ENCODE results near the gene CPB2. TPM values are rescaled to one million over a fixed set of nuclear protein-coding genes. Genes with fewer than 3 reads are reported as not detected.

Gene CPB2, protein sequence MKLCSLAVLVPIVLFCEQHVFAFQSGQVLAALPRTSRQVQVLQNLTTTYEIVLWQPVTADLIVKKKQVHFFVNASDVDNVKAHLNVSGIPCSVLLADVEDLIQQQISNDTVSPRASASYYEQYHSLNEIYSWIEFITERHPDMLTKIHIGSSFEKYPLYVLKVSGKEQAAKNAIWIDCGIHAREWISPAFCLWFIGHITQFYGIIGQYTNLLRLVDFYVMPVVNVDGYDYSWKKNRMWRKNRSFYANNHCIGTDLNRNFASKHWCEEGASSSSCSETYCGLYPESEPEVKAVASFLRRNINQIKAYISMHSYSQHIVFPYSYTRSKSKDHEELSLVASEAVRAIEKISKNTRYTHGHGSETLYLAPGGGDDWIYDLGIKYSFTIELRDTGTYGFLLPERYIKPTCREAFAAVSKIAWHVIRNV
- total RNA-seq (not detected), polyA plus RNA-seq (not detected)
- long read RNA-seq, donor 1, result 0 reads
- long read RNA-seq, donor 2, result 0 reads

GRCh38 chr13:46104868-46105267 lies at the start of gene CPB2:
Gene CPB2 (minus strand): TSS chr13:46105033. CDS start chr13:46105009, 24 bp downstream.
- no peaks in the 10 kb centered on the region for H3K27me3 ChIP-seq (ENCODE audit: control insufficient read depth in 1 of 2, insufficient read depth in 2 of 2, low read length in 1 of 2)
- WGBS, 2 donors, result 87 to 89% methylated on average over 4 of the region's 4 CpGs
- H3K4me1 ChIP-seq (ENCODE audit: control insufficient read depth in 1 of 2, insufficient read depth in 2 of 2, low read length in 2 of 2), result peaks cover 0 to 2% of the 10 kb centered on the region in 2 donors
- no peak for DNase-seq
- no peak within 1 kb of the TSS for H3K27ac ChIP-seq (ENCODE audit: low read depth in 1 of 2, low read length in 2 of 2)
- H3K4me3 ChIP-seq (ENCODE audit: low read length in 2 of 2), result no peak within 1 kb of the TSS
- H3K9me3 ChIP-seq (ENCODE audit: control insufficient read depth, low read length), result no peaks in the 10 kb centered on the region
- no peaks in the 10 kb centered on the region for H3K36me3 ChIP-seq (ENCODE audit: control insufficient read depth in 1 of 2, insufficient read depth in 2 of 2, low read length in 1 of 2)
- ATAC-seq (ENCODE audit: low FRiP score), result no peak
- intact Hi-C loops (cut with DNase I), result no loop called here

- no peaks in the 10 kb centered on the region for H3K27me3 ChIP-seq (ENCODE audit: control insufficient read depth in 1 of 2, insufficient read depth in 2 of 2, low read length in 1 of 2)
- no peak overlapping the region for H3K27ac ChIP-seq (ENCODE audit: low read depth in 1 of 2, low read length in 2 of 2)
- no peaks in the 10 kb centered on the region for H3K36me3 ChIP-seq (ENCODE audit: control insufficient read depth in 1 of 2, insufficient read depth in 2 of 2, low read length in 1 of 2)
- H3K4me3 ChIP-seq (ENCODE audit: low read length in 2 of 2), result no peak overlapping the region
- no peak for ATAC-seq (ENCODE audit: low FRiP score)
- H3K9me3 ChIP-seq (ENCODE audit: control insufficient read depth, low read length), result no peaks in the 10 kb centered on the region
- no peak for DNase-seq
- 8% methylated on average over 7 of the region's 7 CpGs for WGBS, 2 donors
- intact Hi-C loops (cut with DNase I), result no loop called here
- H3K4me1 ChIP-seq (ENCODE audit: control insufficient read depth in 1 of 2, insufficient read depth in 2 of 2, low read length in 2 of 2), result no peaks in the 10 kb centered on the region
These were observed 49.4 kb upstream of the CPB2 start for GRCh38 chr13:46154136-46154801.

GRCh38 chr13:46152627-46153328 lies 47.9 kb upstream of the CPB2 start:
- intact Hi-C loops (cut with DNase I), result no loop called here
- Histone ChIP-seq H3K4me3 (ENCODE audit: low read length in 2 of 2) (no peak overlapping the region), H3K27me3 (ENCODE audit: control insufficient read depth in 1 of 2, insufficient read depth in 2 of 2, low read length in 1 of 2) (no peaks in the 10 kb centered on the region), H3K9me3 (ENCODE audit: control insufficient read depth, low read length) (no peaks in the 10 kb centered on the region), H3K36me3 (ENCODE audit: control insufficient read depth in 1 of 2, insufficient read depth in 2 of 2, low read length in 1 of 2) (no peaks in the 10 kb centered on the region), H3K27ac (ENCODE audit: low read depth in 1 of 2, low read length in 2 of 2) (no peak overlapping the region), H3K4me1 (ENCODE audit: control insufficient read depth in 1 of 2, insufficient read depth in 2 of 2, low read length in 2 of 2) (no peaks in the 10 kb centered on the region)
- 89 to 91% methylated on average over 6 of the region's 6 CpGs for WGBS, 2 donors
- DNase-seq (no peak), ATAC-seq (ENCODE audit: low FRiP score) (no peak)

DNA sequence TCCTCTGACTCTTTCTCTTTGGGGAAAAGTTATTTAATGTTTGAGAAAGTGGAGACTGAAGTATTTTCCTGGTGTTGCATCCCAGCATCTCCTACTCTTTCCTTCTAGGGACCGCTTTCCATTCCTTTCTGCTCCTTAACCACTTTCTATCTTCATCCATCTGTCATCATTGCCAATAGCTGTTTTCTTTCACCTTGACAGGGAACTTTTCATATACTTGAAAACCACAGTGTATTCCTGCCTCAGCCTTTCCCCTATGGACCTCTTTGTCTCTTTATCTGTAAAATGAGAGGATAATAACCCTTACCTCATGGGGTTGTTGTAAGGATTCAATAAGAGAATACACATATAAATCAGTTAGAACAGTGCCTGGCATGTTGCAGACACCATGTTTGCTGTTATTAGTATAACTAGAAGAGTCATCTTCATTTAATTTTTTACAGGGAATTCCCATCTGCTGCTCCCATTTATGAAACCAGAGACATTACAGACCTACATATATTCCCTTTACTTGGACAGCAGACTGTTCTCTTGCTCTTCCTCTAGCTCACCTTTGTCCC lies 45.4 kb upstream of the CPB2 start:
- H3K4me3 ChIP-seq (ENCODE audit: low read length in 2 of 2), result no peak overlapping the region
- no peak for DNase-seq
- intact Hi-C loops (cut with DNase I), result no loop called here
- no peaks in the 10 kb centered on the region for H3K27me3 ChIP-seq (ENCODE audit: control insufficient read depth in 1 of 2, insufficient read depth in 2 of 2, low read length in 1 of 2)
- no peak overlapping the region for H3K27ac ChIP-seq (ENCODE audit: low read depth in 1 of 2, low read length in 2 of 2)
- no peaks in the 10 kb centered on the region for H3K4me1 ChIP-seq (ENCODE audit: control insufficient read depth in 1 of 2, insufficient read depth in 2 of 2, low read length in 2 of 2)
- ATAC-seq (ENCODE audit: low FRiP score), result no peak
- no peaks in the 10 kb centered on the region for H3K9me3 ChIP-seq (ENCODE audit: control insufficient read depth, low read length)
- 83 to 85% methylated on average over 1 of the region's 1 CpG for WGBS, 2 donors
- no peaks in the 10 kb centered on the region for H3K36me3 ChIP-seq (ENCODE audit: control insufficient read depth in 1 of 2, insufficient read depth in 2 of 2, low read length in 1 of 2)

DNA sequence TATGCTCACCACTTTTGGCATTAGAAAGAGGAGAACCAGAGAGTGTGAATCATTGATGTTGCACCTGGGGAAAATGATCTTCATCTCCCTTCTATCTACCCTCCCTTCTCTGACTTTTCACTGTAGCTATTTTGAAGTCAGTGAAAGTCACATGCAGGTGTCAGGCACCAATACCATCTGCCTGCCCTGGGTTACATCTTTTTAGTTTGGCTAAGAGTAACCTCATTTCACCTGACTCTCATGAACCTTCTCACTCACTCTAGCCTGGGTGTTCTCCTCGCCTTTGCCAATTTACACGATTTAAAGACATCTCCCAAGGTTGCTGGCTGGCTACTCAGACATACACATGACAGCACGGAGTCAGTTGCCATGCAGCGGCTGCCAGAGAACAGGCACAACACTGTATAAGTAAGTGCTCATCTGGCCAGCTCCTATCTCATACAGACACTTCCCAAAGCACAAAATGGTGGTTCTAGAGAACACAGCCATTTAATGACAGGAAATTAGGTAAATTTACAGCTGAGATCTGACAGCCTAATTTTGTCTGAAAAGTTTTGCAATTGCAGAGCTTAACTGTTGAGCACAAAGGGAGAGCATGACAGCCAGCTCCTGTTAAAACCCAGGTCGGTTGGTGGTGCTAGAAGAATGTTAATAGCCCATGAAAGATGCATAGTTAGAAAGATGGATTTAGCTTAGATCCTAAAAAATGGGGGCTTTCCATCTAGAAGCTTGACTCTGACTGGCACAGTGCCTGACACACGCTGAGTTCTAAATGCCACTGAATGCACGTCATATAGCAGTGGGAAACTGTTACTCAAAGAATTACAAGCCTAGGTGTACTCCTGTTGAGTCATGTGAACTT lies 44.7 kb upstream of the CPB2 start:
- WGBS, 2 donors, result 45 to 46% methylated on average over 7 of the region's 7 CpGs
- intact Hi-C loops (cut with DNase I), result no loop called here
- no peak for ATAC-seq (ENCODE audit: low FRiP score)

GRCh38 chr13:46146898-46147297 lies 42.1 kb upstream of the CPB2 start:
- DNase-seq (no peak), ATAC-seq (ENCODE audit: low FRiP score) (no peak)
- no peaks in the 10 kb centered on the region for H3K36me3 ChIP-seq (ENCODE audit: control insufficient read depth in 1 of 2, insufficient read depth in 2 of 2, low read length in 1 of 2)
- H3K27me3 ChIP-seq (ENCODE audit: control insufficient read depth in 1 of 2, insufficient read depth in 2 of 2, low read length in 1 of 2), result no peaks in the 10 kb centered on the region
- no peak overlapping the region for H3K4me3 ChIP-seq (ENCODE audit: low read length in 2 of 2)
- H3K9me3 ChIP-seq (ENCODE audit: control insufficient read depth, low read length), result no peaks in the 10 kb centered on the region
- H3K4me1 ChIP-seq (ENCODE audit: control insufficient read depth in 1 of 2, insufficient read depth in 2 of 2, low read length in 2 of 2), result no peaks in the 10 kb centered on the region
- WGBS, 2 donors, result 2 to 17% methylated on average over 3 of the region's 3 CpGs
- H3K27ac ChIP-seq (ENCODE audit: low read depth in 1 of 2, low read length in 2 of 2), result no peak overlapping the region
- intact Hi-C loops (cut with DNase I), result no loop called here

More for the DNA sequence above, 44.7 kb upstream of the CPB2 start:
- no peaks in the 10 kb centered on the region for H3K36me3 ChIP-seq (ENCODE audit: control insufficient read depth in 1 of 2, insufficient read depth in 2 of 2, low read length in 1 of 2)
- H3K4me1 ChIP-seq (ENCODE audit: control insufficient read depth in 1 of 2, insufficient read depth in 2 of 2, low read length in 2 of 2), result no peaks in the 10 kb centered on the region
- H3K27me3 ChIP-seq (ENCODE audit: control insufficient read depth in 1 of 2, insufficient read depth in 2 of 2, low read length in 1 of 2), result no peaks in the 10 kb centered on the region
- DNase-seq, result no peak
- H3K9me3 ChIP-seq (ENCODE audit: control insufficient read depth, low read length), result no peaks in the 10 kb centered on the region
- no peak overlapping the region for H3K4me3 ChIP-seq (ENCODE audit: low read length in 2 of 2)
- no peak overlapping the region for H3K27ac ChIP-seq (ENCODE audit: low read depth in 1 of 2, low read length in 2 of 2)

DNA sequence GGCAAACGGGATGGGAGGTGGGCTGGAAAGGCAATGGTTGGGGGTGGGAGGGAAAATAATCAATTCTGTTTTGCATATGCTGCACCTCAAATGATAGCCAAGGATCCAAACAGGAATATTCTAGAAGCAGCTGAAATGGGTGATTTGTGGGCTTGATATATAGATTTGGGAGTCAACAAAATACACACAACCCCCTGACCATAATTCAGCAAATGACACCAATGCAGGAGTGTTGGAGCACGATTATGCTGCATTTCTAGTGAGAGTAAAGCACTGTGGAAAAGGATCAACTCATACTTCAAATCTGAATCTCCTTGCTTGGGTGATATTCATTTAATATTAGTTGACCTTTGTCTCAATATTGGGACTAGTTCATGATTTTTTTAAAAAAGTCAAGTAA lies 41.1 kb upstream of the CPB2 start:
- Histone ChIP-seq H3K27ac (ENCODE audit: low read depth in 1 of 2, low read length in 2 of 2) (no peak overlapping the region), H3K27me3 (ENCODE audit: control insufficient read depth in 1 of 2, insufficient read depth in 2 of 2, low read length in 1 of 2) (no peaks in the 10 kb centered on the region), H3K4me1 (ENCODE audit: control insufficient read depth in 1 of 2, insufficient read depth in 2 of 2, low read length in 2 of 2) (no peaks in the 10 kb centered on the region), H3K4me3 (ENCODE audit: low read length in 2 of 2) (no peak overlapping the region), H3K36me3 (ENCODE audit: control insufficient read depth in 1 of 2, insufficient read depth in 2 of 2, low read length in 1 of 2) (no peaks in the 10 kb centered on the region), H3K9me3 (ENCODE audit: control insufficient read depth, low read length) (no peaks in the 10 kb centered on the region)
- intact Hi-C loops (cut with DNase I), result no loop called here
- DNase-seq (no peak), ATAC-seq (ENCODE audit: low FRiP score) (no peak)
- 35 to 36% methylated on average over 2 of the region's 2 CpGs for WGBS, 2 donors

DNA sequence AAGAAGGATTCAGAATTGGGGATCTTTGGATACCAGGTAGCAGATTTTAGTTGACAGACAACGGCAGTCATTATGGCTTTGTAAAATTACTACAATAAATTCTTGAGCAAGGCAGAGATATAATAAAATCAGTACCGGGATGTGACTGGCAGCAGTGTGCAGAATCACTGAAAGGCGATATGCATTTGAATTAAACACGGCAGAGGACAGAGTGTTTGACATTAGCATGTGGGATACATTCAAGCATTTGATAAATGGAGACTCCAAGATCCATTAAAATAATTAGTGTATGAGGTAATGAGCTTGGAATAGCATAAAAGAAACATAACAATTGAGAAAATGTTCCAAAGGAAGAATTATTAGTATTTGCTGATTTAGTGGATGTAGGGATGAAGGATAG lies 40.3 kb upstream of the CPB2 start:
- Histone ChIP-seq H3K4me3 (ENCODE audit: low read length in 2 of 2) (no peak overlapping the region), H3K4me1 (ENCODE audit: control insufficient read depth in 1 of 2, insufficient read depth in 2 of 2, low read length in 2 of 2) (no peaks in the 10 kb centered on the region), H3K9me3 (ENCODE audit: control insufficient read depth, low read length) (no peaks in the 10 kb centered on the region), H3K36me3 (ENCODE audit: control insufficient read depth in 1 of 2, insufficient read depth in 2 of 2, low read length in 1 of 2) (no peaks in the 10 kb centered on the region), H3K27me3 (ENCODE audit: control insufficient read depth in 1 of 2, insufficient read depth in 2 of 2, low read length in 1 of 2) (no peaks in the 10 kb centered on the region), H3K27ac (ENCODE audit: low read depth in 1 of 2, low read length in 2 of 2) (no peak overlapping the region)
- WGBS, 2 donors, result 58 to 64% methylated on average over 4 of the region's 4 CpGs
- no peak for ATAC-seq (ENCODE audit: low FRiP score)
- no peak for DNase-seq
- intact Hi-C loops (cut with DNase I), result no loop called here
